Measurements from ENCODE around the gene SORBS2. TPM values are rescaled to one million over a fixed set of nuclear protein-coding genes. Genes with fewer than 3 reads are reported as not detected.

Gene SORBS2
- total RNA-seq, 1 experiment from 2014 or later, result 44.5 TPM

DNA sequence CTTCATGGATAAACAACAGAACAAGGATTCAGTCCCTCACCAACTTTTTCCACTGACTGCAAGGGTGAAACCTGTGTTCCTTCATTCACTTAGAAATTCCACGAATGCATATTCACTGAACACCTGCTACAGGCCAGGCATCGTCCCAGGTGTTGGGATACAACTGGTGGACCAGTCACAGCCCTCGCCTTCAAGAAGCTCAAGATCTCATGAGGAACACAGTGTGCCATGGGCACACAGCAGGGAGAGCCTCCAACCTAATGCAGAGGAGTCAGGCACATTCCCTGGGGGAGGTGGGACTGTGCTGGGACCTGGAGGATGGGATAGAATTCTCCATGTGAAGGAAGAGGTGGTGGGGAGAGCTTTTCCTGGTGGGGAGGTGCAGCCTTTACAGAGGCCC, 169.1 kb downstream of the SORBS2 start (continued):
- TF ChIP-seq, protein P1, sequence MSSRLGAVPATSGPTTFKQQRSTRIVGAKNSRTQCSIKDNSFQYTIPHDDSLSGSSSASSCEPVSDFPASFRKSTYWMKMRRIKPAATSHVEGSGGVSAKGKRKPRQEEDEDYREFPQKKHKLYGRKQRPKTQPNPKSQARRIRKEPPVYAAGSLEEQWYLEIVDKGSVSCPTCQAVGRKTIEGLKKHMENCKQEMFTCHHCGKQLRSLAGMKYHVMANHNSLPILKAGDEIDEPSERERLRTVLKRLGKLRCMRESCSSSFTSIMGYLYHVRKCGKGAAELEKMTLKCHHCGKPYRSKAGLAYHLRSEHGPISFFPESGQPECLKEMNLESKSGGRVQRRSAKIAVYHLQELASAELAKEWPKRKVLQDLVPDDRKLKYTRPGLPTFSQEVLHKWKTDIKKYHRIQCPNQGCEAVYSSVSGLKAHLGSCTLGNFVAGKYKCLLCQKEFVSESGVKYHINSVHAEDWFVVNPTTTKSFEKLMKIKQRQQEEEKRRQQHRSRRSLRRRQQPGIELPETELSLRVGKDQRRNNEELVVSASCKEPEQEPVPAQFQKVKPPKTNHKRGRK (CRISPR knock-in tag; IDR thresholded peaks at IDR 0.05; ENCODE audit: borderline replicate concordance), result no peak
- no peak for TF ChIP-seq ZNF423 (CRISPR knock-in tag; IDR thresholded peaks at IDR 0.05)
- TF ChIP-seq, protein P2, sequence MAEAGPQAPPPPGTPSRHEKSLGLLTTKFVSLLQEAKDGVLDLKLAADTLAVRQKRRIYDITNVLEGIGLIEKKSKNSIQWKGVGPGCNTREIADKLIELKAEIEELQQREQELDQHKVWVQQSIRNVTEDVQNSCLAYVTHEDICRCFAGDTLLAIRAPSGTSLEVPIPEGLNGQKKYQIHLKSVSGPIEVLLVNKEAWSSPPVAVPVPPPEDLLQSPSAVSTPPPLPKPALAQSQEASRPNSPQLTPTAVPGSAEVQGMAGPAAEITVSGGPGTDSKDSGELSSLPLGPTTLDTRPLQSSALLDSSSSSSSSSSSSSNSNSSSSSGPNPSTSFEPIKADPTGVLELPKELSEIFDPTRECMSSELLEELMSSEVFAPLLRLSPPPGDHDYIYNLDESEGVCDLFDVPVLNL (CRISPR knock-in tag; IDR thresholded peaks at IDR 0.05; ENCODE audit: borderline replicate concordance, low read depth), result no peak

DNA sequence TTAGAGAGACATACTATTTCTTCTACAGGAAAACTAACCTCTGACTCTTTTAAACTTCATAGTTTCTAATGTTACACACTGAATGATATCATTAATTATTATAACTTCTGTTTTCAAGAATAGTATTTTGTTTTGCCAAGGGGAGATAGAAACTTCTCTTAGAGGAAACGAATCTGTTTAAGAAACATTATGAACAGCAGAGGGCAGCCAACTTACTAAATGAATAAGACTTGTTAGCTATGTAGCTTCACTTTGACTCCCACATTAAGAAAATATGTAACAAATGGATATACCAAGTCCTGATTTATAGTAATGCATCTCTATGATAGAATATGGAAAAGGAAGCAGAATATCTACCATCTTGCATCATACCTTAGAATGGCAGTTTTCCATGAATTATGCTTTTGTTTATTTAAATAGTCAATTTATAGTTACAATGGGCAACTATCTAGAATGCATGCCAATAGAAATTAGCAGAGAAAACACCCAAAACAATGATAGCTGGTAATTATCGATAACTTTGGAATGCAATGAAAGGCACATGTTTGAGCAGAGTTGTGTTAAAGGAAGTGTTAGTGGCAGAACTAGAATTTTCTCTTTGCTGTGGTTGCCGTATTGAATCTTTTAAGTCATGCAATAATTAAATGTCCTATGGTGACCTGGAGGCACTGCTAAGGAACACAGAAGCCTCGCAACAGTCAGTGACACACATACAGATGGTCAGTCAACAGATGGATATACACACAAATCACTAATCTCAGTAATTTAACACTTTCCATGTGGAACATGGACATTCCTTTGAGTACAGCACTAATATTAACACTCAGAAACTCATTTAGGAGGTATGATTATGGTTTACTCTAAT, 171.0 kb downstream of the SORBS2 start:
- no peak for DNase-seq (ENCODE audit: low spot score)
- no peak for ATAC-seq
- Mint-ChIP-seq H3K4me3 (no peak overlapping the region), H3K4me1 (peaks cover 58% of the 10 kb centered on the region), H3K27me3 (ENCODE audit: low read depth) (no peaks in the 10 kb centered on the region), H3K9me3 (no peaks in the 10 kb centered on the region), H3K36me3 (peaks cover 9% of the 10 kb centered on the region), H3K27ac (peak overlapping the region; percentile 77)
- ChIA-PET POLR2A (no interaction called here), CTCF (interaction anchor here (0.6 to 5.9 kb wide), 23 partner anchors 10 to 397 kb away, joined by 3 to 78 read pairs (median 4); partner anchors contain the start of gene SORBS2)
- TF ChIP-seq RORB (CRISPR knock-in tag; IDR thresholded peaks at IDR 0.05) (no peak), TP53 (CRISPR knock-in tag; IDR thresholded peaks at IDR 0.05) (no peak), RELA (CRISPR knock-in tag; IDR thresholded peaks at IDR 0.05; ENCODE audit: borderline replicate concordance) (no peak), SP1 (CRISPR knock-in tag; conservative IDR thresholded peaks at IDR 0.05) (no peak)
- TF ChIP-seq, protein P3, sequence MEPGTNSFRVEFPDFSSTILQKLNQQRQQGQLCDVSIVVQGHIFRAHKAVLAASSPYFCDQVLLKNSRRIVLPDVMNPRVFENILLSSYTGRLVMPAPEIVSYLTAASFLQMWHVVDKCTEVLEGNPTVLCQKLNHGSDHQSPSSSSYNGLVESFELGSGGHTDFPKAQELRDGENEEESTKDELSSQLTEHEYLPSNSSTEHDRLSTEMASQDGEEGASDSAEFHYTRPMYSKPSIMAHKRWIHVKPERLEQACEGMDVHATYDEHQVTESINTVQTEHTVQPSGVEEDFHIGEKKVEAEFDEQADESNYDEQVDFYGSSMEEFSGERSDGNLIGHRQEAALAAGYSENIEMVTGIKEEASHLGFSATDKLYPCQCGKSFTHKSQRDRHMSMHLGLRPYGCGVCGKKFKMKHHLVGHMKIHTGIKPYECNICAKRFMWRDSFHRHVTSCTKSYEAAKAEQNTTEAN (CRISPR knock-in tag; IDR thresholded peaks at IDR 0.05), result no peak
- TF ChIP-seq, protein P4, sequence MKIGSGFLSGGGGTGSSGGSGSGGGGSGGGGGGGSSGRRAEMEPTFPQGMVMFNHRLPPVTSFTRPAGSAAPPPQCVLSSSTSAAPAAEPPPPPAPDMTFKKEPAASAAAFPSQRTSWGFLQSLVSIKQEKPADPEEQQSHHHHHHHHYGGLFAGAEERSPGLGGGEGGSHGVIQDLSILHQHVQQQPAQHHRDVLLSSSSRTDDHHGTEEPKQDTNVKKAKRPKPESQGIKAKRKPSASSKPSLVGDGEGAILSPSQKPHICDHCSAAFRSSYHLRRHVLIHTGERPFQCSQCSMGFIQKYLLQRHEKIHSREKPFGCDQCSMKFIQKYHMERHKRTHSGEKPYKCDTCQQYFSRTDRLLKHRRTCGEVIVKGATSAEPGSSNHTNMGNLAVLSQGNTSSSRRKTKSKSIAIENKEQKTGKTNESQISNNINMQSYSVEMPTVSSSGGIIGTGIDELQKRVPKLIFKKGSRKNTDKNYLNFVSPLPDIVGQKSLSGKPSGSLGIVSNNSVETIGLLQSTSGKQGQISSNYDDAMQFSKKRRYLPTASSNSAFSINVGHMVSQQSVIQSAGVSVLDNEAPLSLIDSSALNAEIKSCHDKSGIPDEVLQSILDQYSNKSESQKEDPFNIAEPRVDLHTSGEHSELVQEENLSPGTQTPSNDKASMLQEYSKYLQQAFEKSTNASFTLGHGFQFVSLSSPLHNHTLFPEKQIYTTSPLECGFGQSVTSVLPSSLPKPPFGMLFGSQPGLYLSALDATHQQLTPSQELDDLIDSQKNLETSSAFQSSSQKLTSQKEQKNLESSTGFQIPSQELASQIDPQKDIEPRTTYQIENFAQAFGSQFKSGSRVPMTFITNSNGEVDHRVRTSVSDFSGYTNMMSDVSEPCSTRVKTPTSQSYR (CRISPR knock-in tag; IDR thresholded peaks at IDR 0.05), result no peak
- TF ChIP-seq, protein P1 (CRISPR knock-in tag; IDR thresholded peaks at IDR 0.05; ENCODE audit: borderline replicate concordance), result no peak
- TF ChIP-seq, protein P5, sequence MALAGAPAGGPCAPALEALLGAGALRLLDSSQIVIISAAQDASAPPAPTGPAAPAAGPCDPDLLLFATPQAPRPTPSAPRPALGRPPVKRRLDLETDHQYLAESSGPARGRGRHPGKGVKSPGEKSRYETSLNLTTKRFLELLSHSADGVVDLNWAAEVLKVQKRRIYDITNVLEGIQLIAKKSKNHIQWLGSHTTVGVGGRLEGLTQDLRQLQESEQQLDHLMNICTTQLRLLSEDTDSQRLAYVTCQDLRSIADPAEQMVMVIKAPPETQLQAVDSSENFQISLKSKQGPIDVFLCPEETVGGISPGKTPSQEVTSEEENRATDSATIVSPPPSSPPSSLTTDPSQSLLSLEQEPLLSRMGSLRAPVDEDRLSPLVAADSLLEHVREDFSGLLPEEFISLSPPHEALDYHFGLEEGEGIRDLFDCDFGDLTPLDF (CRISPR knock-in tag; IDR thresholded peaks at IDR 0.05), result no peak
- TF ChIP-seq, protein P6, sequence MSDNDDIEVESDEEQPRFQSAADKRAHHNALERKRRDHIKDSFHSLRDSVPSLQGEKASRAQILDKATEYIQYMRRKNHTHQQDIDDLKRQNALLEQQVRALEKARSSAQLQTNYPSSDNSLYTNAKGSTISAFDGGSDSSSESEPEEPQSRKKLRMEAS (CRISPR knock-in tag; IDR thresholded peaks at IDR 0.05), result no peak

Data from WTC11 (cell line).